ENCODE results near the gene R3HDML. TPM values are rescaled to one million over a fixed set of nuclear protein-coding genes. Genes with fewer than 3 reads are reported as not detected.

The R3HDML gene
- total and polyA plus RNA-seq, 9 donors, result not detected

GRCh38 chr20:44400671-44400969, 63.8 kb downstream of the R3HDML start:
- no peak for DNase-seq
- intact Hi-C loops (cut with DNase I), result no loop called here

More at GRCh38 chr20:44400671-44400969, 63.8 kb downstream of the R3HDML start:
- 87 to 96% (median 94%) methylated on average over 5 of the region's 5 CpGs for WGBS, 3 donors
- Histone ChIP-seq H3K27ac (no peak overlapping the region), H3K9me3 (no peaks in the 10 kb centered on the region), H3K4me1 (ENCODE audit: insufficient read depth) (no peaks in the 10 kb centered on the region), H3K4me3 (no peak overlapping the region), H3K36me3 (no peaks in the 10 kb centered on the region), H3K27me3 (no peaks in the 10 kb centered on the region)
- TF ChIP-seq POLR2A (IDR thresholded peaks at IDR 0.05) (no peak), EP300 (IDR thresholded peaks at IDR 0.05) (no peak), CTCF (IDR thresholded peaks at IDR 0.05) (no peak)

Small RNAs within 50 kb of the gene (small RNA-seq; reads per million reads assigned to genes)
- gene RF00019, result not detected

Other genes with a start within 250 kb of the R3HDML start
- 10 to 100 TPM in 1 of 7 donors, 1 to 10 TPM in 5, under 1 TPM in 1; 0.48 to 27.4 (median 3.0) TPM for gene JPH2, start 149.9 kb upstream of the R3HDML start, total RNA-seq
- 1 to 10 TPM; 2.9 to 7.5 TPM for gene JPH2, start 149.9 kb upstream of the R3HDML start, polyA plus RNA-seq
- 10 to 100 TPM; 27.7 to 40.1 (median 37.2) TPM for gene OSER1, start 126.3 kb upstream of the R3HDML start, total RNA-seq
- gene OSER1, start 126.3 kb upstream of the R3HDML start, polyA plus RNA-seq, result 10 to 100 TPM; 39.6 to 55.3 TPM
- gene GDAP1L1, start 89.7 kb upstream of the R3HDML start, total RNA-seq, result 1 to 10 TPM; 1.3 to 3.3 (median 1.7) TPM
- gene GDAP1L1, start 89.7 kb upstream of the R3HDML start, polyA plus RNA-seq, result 1 to 10 TPM in 1 of 2 donors, under 1 TPM in 1; 0.72 to 1.6 TPM
- 1 to 10 TPM; 4.4 to 9.3 (median 8.0) TPM for gene FITM2, start 25.8 kb upstream of the R3HDML start, total RNA-seq
- 10 to 100 TPM in 1 of 2 donors, 1 to 10 TPM in 1; 3.6 to 15.4 TPM for gene FITM2, start 25.8 kb upstream of the R3HDML start, polyA plus RNA-seq
- 1 to 10 TPM in 1 of 7 donors, under 1 TPM in 6; 0.08 to 1.5 (median 0.42) TPM for gene HNF4A, start 18.7 kb downstream of the R3HDML start, total RNA-seq
- gene HNF4A, start 18.7 kb downstream of the R3HDML start, polyA plus RNA-seq, result under 1 TPM; 0.07 to 0.15 TPM
- gene TTPAL, start 138.8 kb downstream of the R3HDML start, total RNA-seq, result 10 to 100 TPM in 6 of 7 donors, 1 to 10 TPM in 1; 5.6 to 25.1 (median 12.4) TPM
- gene TTPAL, start 138.8 kb downstream of the R3HDML start, polyA plus RNA-seq, result 1 to 10 TPM; 3.1 to 7.4 TPM
- gene SERINC3, start 185.0 kb downstream of the R3HDML start, total RNA-seq, result 100 to 1,000 TPM in 1 of 7 donors, 10 to 100 TPM in 6; 52.1 to 113 (median 90.1) TPM
- 100 to 1,000 TPM in 1 of 2 donors, 10 to 100 TPM in 1; 69.4 to 171 TPM for gene SERINC3, start 185.0 kb downstream of the R3HDML start, polyA plus RNA-seq
- 100 to 1,000 TPM in 1 of 7 donors, 10 to 100 TPM in 6; 37.0 to 114 (median 49.9) TPM for gene PKIG, start 245.5 kb downstream of the R3HDML start, total RNA-seq
- 10 to 100 TPM; 46.9 to 74.9 TPM for gene PKIG, start 245.5 kb downstream of the R3HDML start, polyA plus RNA-seq